OCI-LY7 (cell line): ENCODE measurements around the gene SLC30A3. TPM values are rescaled to one million over a fixed set of nuclear protein-coding genes. Genes with fewer than 3 reads are reported as not detected.

Experiments used
- BruUV-seq: library from RNA; stranded (reverse); fragments of 400-500 nt; replicated peaks from 2 replicates; lab custom pipeline; 2021; lab: Mats Ljungman, UMichigan
- CTCF ChIA-PET: fragments of 300-600 bp; sonication (Branson Sonifier 250); formaldehyde crosslinking; loops from one replicate; lab custom pipeline; 2022; ENCODE audit warnings: antibody characterized with exemption; ENCODE audit not compliant: unreplicated experiment; lab: Charles Lee
- POLR2A ChIA-PET: fragments of 300-600 bp; sonication (Branson Sonifier 250); formaldehyde crosslinking; loops from one replicate; lab custom pipeline; 2022; ENCODE audit warnings: antibody characterized with exemption; lab: Charles Lee
- DNase-seq: peaks from one replicate; pipeline ENCODE4 v3.0.0-alpha.2; 2015; ENCODE audit warnings: low spot score
- H2AFZ ChIP-seq: fragments of 200-600 bp; sonication (generic), shearing (Covaris generic); 2 replicates; pipeline ENCODE4 v1.6.1; 2014; ENCODE audit warnings: mild to moderate bottlenecking, antibody characterized with exemption, low read length, moderate library complexity
- H3K27ac ChIP-seq: fragments of 200-600 bp; sonication (generic); 2 replicates; pipeline ENCODE4 v1.5.1; 2014; ENCODE audit warnings: mixed run types, low read depth, mild to moderate bottlenecking, moderate library complexity, low read length, inconsistent platforms; ENCODE audit not compliant: poor library complexity, severe bottlenecking
- H3K36me3 ChIP-seq: fragments of 200-600 bp; sonication (generic); 2 replicates; pipeline ENCODE4 v1.6.1; 2014; ENCODE audit warnings: mild to moderate bottlenecking, antibody characterized with exemption, low read length, moderate library complexity, mixed read lengths; ENCODE audit not compliant: insufficient read depth
- H3K4me1 ChIP-seq: fragments of 200-600 bp; sonication (generic); 2 replicates; pipeline ENCODE4 v1.5.1; 2014; ENCODE audit warnings: mild to moderate bottlenecking, low read length; ENCODE audit not compliant: insufficient read depth, poor library complexity, severe bottlenecking
- H3K4me2 ChIP-seq: fragments of 200-600 bp; sonication (generic); 2 replicates; pipeline ENCODE4 v1.6.1; 2014; ENCODE audit warnings: mild to moderate bottlenecking, low read length
- H3K4me3 ChIP-seq: fragments of 200-600 bp; sonication (generic); 2 replicates; pipeline ENCODE4 v1.5.1; 2014; ENCODE audit warnings: mild to moderate bottlenecking, low read depth, low read length; ENCODE audit not compliant: poor library complexity, severe bottlenecking
- H3K79me2 ChIP-seq: fragments of 200-600 bp; sonication (generic); 2 replicates; pipeline ENCODE4 v1.6.1; 2016; ENCODE audit warnings: low read depth, mild to moderate bottlenecking, low read length, moderate library complexity, mixed read lengths; ENCODE audit not compliant: insufficient read depth
- H3K9me2 ChIP-seq: fragments of 200-600 bp; sonication (generic); 2 replicates; pipeline ENCODE4 v1.6.1; 2016; ENCODE audit warnings: mild to moderate bottlenecking, low read length, mixed read lengths; ENCODE audit not compliant: insufficient read depth
- H3K9me3 ChIP-seq: fragments of 200-600 bp; sonication (generic); 2 replicates; pipeline ENCODE4 v1.6.1; 2014; ENCODE audit warnings: mild to moderate bottlenecking, mixed run types, low read length, mixed read lengths
- H4K20me1 ChIP-seq: fragments of 200-600 bp; sonication (generic); 2 replicates; pipeline ENCODE4 v1.6.1; 2014; ENCODE audit warnings: mild to moderate bottlenecking, antibody characterized with exemption, low read length, moderate library complexity, mixed read lengths; ENCODE audit not compliant: insufficient read depth
- EZH2phosphoT487 ChIP-seq: fragments of 200-600 bp; sonication (generic); IDR thresholded peaks from 2 replicates; pipeline ENCODE4 v1.6.1; 2018; ENCODE audit warnings: low read depth, borderline replicate concordance, mild to moderate bottlenecking, mixed run types, antibody characterized with exemption, low read length, moderate library complexity, mixed read lengths
- intact Hi-C: fragments of 100-400 bp; cut with micrococcal nuclease; formaldehyde crosslinking; loops from one replicate; pipeline ENCODE4 v1.10.0; 2022; ENCODE audit not compliant: unreplicated experiment
- total RNA-seq, 2 experiments: library from RNA; depleted of rRNA in 1 of 2; stranded (reverse); fragments of >200 nt in 1 of 2; shearing (Covaris generic) in 1 of 2; gene quantifications; 2 replicates each; pipeline ENCODE4 v1.2.3, GENCODE V29; 2014 to 2022
- TF ChIP-seq, protein P1 (sequence below): fragments of 200-600 bp; sonication (generic); conservative IDR thresholded peaks from 2 replicates; pipeline ENCODE4 v1.5.1; 2014; ENCODE audit warnings: mild to moderate bottlenecking, antibody characterized with exemption, low read length, moderate library complexity, mixed read lengths

Gene SLC30A3
- total RNA-seq, 2 experiments from 2014 or later: 23.3 to 71.6 TPM

DNA sequence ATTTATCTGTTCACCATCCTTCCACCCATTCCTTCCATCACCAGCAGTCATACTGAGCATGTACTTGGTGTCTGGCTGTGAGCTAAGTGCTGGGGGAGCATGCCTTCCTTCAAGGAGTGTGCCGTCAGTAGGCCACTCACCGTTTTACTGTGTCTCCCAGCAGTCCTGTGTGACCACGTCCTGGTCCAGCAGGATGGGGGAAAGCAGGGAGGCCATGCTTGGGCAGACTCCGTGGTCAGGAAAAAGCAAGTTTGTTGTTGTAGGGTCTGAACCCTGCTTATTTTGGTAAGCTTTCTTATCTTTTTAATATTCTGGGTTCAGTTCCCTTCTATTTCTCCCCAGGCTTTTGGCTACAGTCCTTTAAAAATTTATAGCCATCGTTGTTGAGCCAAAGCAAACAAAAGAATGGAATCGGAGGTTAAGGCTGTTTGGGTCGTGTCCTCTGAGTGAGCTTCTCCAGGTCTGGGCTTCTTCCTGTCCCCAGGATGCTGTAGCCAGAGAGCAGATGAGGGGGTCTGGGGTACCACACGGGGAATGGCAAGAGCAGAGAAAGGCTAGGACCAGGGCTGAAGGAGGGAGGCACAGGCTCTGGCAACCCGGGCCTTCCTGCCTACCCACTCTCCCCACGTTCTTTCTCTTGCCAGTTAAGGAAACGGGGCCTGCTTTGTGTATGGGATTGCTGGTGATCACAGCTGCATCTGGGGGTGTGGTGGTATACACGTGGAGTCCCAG is 13.5 kb downstream of the SLC30A3 start:
- Histone ChIP-seq H3K4me1 (peaks cover 43% of the 10 kb centered on the region), H3K4me2 (peak overlapping the region; percentile 76), H4K20me1 (no peaks in the 10 kb centered on the region), H3K4me3 (no peak overlapping the region), H3K9me3 (no peaks in the 10 kb centered on the region), H3K36me3 (peaks cover 23% of the 10 kb centered on the region), H2AFZ (peak overlapping the region; percentile 76; the same call in 1 of the 2 replicates), H3K27ac (peak overlapping the region; percentile 92), H3K9me2 (no peaks in the 10 kb centered on the region), H3K79me2 (no peaks in the 10 kb centered on the region)
- ChIA-PET POLR2A (interaction anchor here (0.6 to 2.6 kb wide), 9 partner anchors 16 to 54 kb away, joined by 3 to 7 read pairs (median 5); no protein-coding TSS in a partner anchor), CTCF (interaction anchor here (1.1 to 4.4 kb wide), 2 partner anchors 42 to 53 kb away, joined by 3 to 37 read pairs; no protein-coding TSS in a partner anchor)
- no TSS peak for BruUV-seq
- TF ChIP-seq EZH2phosphoT487: no peak
- TF ChIP-seq, protein P1, sequence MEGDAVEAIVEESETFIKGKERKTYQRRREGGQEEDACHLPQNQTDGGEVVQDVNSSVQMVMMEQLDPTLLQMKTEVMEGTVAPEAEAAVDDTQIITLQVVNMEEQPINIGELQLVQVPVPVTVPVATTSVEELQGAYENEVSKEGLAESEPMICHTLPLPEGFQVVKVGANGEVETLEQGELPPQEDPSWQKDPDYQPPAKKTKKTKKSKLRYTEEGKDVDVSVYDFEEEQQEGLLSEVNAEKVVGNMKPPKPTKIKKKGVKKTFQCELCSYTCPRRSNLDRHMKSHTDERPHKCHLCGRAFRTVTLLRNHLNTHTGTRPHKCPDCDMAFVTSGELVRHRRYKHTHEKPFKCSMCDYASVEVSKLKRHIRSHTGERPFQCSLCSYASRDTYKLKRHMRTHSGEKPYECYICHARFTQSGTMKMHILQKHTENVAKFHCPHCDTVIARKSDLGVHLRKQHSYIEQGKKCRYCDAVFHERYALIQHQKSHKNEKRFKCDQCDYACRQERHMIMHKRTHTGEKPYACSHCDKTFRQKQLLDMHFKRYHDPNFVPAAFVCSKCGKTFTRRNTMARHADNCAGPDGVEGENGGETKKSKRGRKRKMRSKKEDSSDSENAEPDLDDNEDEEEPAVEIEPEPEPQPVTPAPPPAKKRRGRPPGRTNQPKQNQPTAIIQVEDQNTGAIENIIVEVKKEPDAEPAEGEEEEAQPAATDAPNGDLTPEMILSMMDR: no peak
- DNase-seq: peak; percentile 21
- intact Hi-C loops: no loop called here

DNA sequence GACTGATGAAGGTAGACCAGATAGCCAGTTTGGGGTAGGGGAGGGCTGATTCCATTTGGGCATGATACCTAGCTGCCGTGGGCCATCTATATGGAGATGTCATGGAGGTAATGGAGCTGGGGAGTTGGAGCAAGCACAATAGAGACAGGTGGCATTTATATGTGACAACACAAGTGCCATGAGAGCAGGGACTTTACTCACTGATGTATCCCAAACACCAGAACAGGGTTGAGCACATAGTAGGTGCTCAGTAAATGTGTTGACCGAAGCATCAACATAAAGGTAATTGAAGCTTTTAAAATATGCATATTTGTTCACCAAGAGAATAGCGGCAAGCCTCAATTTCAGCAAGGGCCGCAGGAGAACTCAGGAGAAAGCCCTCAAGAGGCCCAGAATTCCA is 15.0 kb downstream of the SLC30A3 start:
- Histone ChIP-seq H3K9me3 (no peaks in the 10 kb centered on the region), H3K27ac (no peak overlapping the region), H3K4me2 (no peak overlapping the region), H3K4me3 (no peak overlapping the region), H3K36me3 (peaks cover 31% of the 10 kb centered on the region), H3K79me2 (no peaks in the 10 kb centered on the region), H4K20me1 (no peaks in the 10 kb centered on the region), H2AFZ (no peak overlapping the region), H3K9me2 (no peaks in the 10 kb centered on the region), H3K4me1 (peaks cover 41% of the 10 kb centered on the region)
- intact Hi-C loops: no loop called here
- ChIA-PET POLR2A (interaction anchor here (0.7 to 2.6 kb wide), 5 partner anchors 12 to 152 kb away, joined by 3 to 6 read pairs (median 5); no protein-coding TSS in a partner anchor), CTCF (interaction anchor here (1.0 to 4.4 kb wide), 4 partner anchors 16 to 44 kb away, joined by 3 to 37 read pairs (median 4); no protein-coding TSS in a partner anchor)
- TF ChIP-seq, protein P1: no peak
- no peak for TF ChIP-seq EZH2phosphoT487
- DNase-seq: no peak
- TSS peak; percentile 19 for BruUV-seq

- CTCF ChIA-PET: no interaction called here
- no TSS peak for BruUV-seq
- POLR2A ChIA-PET: no interaction called here
These were observed 17.2 kb downstream of the SLC30A3 start for GRCh38 chr2:27245626-27246025.

More at GRCh38 chr2:27245626-27246025, 17.2 kb downstream of the SLC30A3 start:
- Histone ChIP-seq H3K27ac (no peak overlapping the region), H3K79me2 (no peaks in the 10 kb centered on the region), H3K4me3 (no peak overlapping the region), H3K4me2 (no peak overlapping the region), H2AFZ (no peak overlapping the region), H3K9me3 (no peaks in the 10 kb centered on the region), H3K9me2 (no peaks in the 10 kb centered on the region), H3K4me1 (peaks cover 18% of the 10 kb centered on the region), H4K20me1 (no peaks in the 10 kb centered on the region), H3K36me3 (peaks cover 54% of the 10 kb centered on the region)
- intact Hi-C loops: no loop called here
- TF ChIP-seq EZH2phosphoT487: no peak
- TF ChIP-seq, protein P1: no peak
- no peak for DNase-seq
